Measurements from ENCODE around the gene PLXNA1. TPM values are rescaled to one million over a fixed set of nuclear protein-coding genes. Genes with fewer than 3 reads are reported as not detected.

The PLXNA1 gene
- total RNA-seq, 1 experiment from 2014 or later: 80.6 TPM

DNA sequence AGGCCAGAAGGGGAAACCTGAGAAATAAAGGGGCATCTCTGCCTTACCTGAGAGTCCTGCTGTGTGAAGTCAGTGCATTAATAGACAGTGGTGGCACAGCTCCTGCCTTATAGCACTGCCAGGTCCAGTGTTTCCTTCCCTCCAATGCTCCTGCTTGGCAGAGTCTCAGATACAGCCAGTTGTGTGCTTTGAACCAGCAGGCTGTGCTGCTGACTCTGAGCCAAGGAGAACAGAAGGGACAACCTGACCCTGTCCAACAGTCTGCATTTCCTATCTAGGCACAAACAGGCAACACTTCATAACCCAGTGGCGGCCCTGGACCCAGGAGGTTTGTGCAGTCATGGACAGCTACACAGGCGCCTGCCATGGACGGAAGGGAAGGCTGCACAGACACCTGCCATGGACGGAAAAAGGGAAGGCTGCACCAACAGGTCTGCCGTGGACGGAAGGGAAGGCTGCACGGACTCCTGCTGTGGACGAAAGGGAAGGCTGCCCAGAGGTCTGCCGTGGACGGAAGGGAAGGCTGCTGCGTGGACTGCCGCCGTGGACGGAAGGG is 33.9 kb upstream of the PLXNA1 start:
- Histone ChIP-seq H3K27ac (ENCODE audit: low read length) (no peak overlapping the region), H3K4me1 (ENCODE audit: control insufficient read depth, insufficient read depth, low read length) (no peaks in the 10 kb centered on the region), H3K36me3 (ENCODE audit: control insufficient read depth, insufficient read depth, low read length) (no peaks in the 10 kb centered on the region), H3K27me3 (ENCODE audit: control insufficient read depth, insufficient read depth, low read length) (no peaks in the 10 kb centered on the region), H3K4me3 (ENCODE audit: low read depth in 2 of 2, low read length in 2 of 2) (no peak overlapping the region), H3K9me3 (ENCODE audit: control insufficient read depth, insufficient read depth, low read depth, low read length) (no peaks in the 10 kb centered on the region)
- in situ Hi-C loops (cut with HindIII; ENCODE audit: low pct_unique_long_range_greater_than_20kb, low sequenced_read_pairs): no loop called here
- no peak for TF ChIP-seq REST (IDR thresholded peaks at IDR 0.05; ENCODE audit: insufficient read depth in 1 of 2, low read depth in 2 of 2, low read length in 1 of 2)
- TF ChIP-seq CTCF (IDR thresholded peaks at IDR 0.05): no peak
- no peak for TF ChIP-seq POLR2AphosphoS5 (IDR thresholded peaks at IDR 0.05; ENCODE audit: low read depth, low read length)
- TF ChIP-seq TCF7L2 (IDR thresholded peaks at IDR 0.05; ENCODE audit: low read depth, low read length): no peak
- TF ChIP-seq SIN3A (IDR thresholded peaks at IDR 0.05; ENCODE audit: borderline replicate concordance, insufficient read depth, low read depth, low read length): no peak
- ATAC-seq (no peak; the same call in 1 of the 2 replicates), DNase-seq (ENCODE audit: low read depth, low spot score) (no peak)
- intact Hi-C loops (cut with micrococcal nuclease; ENCODE audit: unreplicated experiment): no loop called here
- POLR2A ChIA-PET: no interaction called here
- no TSS peak for BruUV-seq (replicated peaks)
- CTCF ChIA-PET: no interaction called here

- POLR2A ChIA-PET: no interaction called here
- no peak overlapping the region for H3K4me3 ChIP-seq (ENCODE audit: low read depth in 2 of 2, low read length in 2 of 2)
- no peaks in the 10 kb centered on the region for H3K36me3 ChIP-seq (ENCODE audit: control insufficient read depth, insufficient read depth, low read length)
- no peaks in the 10 kb centered on the region for H3K4me1 ChIP-seq (ENCODE audit: control insufficient read depth, insufficient read depth, low read length)
- in situ Hi-C loops (cut with HindIII; ENCODE audit: low pct_unique_long_range_greater_than_20kb, low sequenced_read_pairs) (no loop called here), intact Hi-C loops (cut with micrococcal nuclease; ENCODE audit: unreplicated experiment) (no loop called here)
- H3K27me3 ChIP-seq (ENCODE audit: control insufficient read depth, insufficient read depth, low read length): no peaks in the 10 kb centered on the region
- TF ChIP-seq REST (IDR thresholded peaks at IDR 0.05; ENCODE audit: insufficient read depth in 1 of 2, low read depth in 2 of 2, low read length in 1 of 2) (no peak), CTCF (IDR thresholded peaks at IDR 0.05) (no peak), POLR2AphosphoS5 (IDR thresholded peaks at IDR 0.05; ENCODE audit: low read depth, low read length) (no peak), SIN3A (IDR thresholded peaks at IDR 0.05; ENCODE audit: borderline replicate concordance, insufficient read depth, low read depth, low read length) (no peak), TCF7L2 (IDR thresholded peaks at IDR 0.05; ENCODE audit: low read depth, low read length) (no peak)
- CTCF ChIA-PET: no interaction called here
- DNase-seq (ENCODE audit: low read depth, low spot score) (no peak), ATAC-seq (no peak)
- H3K9me3 ChIP-seq (ENCODE audit: control insufficient read depth, insufficient read depth, low read depth, low read length): no peaks in the 10 kb centered on the region
- no TSS peak for BruUV-seq (replicated peaks)
- H3K27ac ChIP-seq (ENCODE audit: low read length): no peak overlapping the region
These were observed 31.4 kb upstream of the PLXNA1 start for GRCh38 chr3:126951561-126951960.

Measured in Panc1 (cell line).